OCI-LY1 (cell line): ENCODE data around the gene SPAG6.

Source experiments
- EZH2 ChIP-seq: fragments of 200-600 bp; sonication (generic), shearing (Covaris generic); IDR thresholded peaks from 2 replicates; pipeline ENCODE4 v1.8.0; 2017; ENCODE audit warnings: borderline replicate concordance, mixed run types, mild to moderate bottlenecking, antibody characterized with exemption, low read length, moderate library complexity, mixed read lengths
- TF ChIP-seq, protein P1 (sequence below): fragments of 200-600 bp; sonication (generic), shearing (Covaris generic); IDR thresholded peaks from 2 replicates; pipeline ENCODE4 v1.5.1; 2017; ENCODE audit warnings: mild to moderate bottlenecking, antibody characterized with exemption, low read length, moderate library complexity, mixed read lengths

DNA sequence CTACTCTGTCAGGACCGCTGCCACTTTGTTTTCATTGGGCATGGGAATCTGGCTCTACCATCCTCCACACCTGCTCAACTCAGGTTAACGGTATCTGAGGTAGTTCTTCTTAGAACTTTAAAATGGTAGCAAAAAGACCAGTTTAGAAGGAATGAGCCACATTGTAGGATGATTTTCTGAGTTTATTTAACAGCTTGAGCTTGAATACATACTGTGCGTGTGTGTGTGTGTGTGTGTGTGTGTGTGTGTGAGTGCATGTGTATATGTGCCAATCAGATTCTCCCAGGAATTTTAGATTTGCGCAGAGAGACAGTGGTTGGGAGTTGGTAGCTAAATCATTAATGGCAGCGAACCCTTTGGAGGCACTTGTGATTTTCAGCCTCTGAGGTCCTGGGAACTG is 81.4 kb downstream of the SPAG6 start:
- TF ChIP-seq, protein P1, sequence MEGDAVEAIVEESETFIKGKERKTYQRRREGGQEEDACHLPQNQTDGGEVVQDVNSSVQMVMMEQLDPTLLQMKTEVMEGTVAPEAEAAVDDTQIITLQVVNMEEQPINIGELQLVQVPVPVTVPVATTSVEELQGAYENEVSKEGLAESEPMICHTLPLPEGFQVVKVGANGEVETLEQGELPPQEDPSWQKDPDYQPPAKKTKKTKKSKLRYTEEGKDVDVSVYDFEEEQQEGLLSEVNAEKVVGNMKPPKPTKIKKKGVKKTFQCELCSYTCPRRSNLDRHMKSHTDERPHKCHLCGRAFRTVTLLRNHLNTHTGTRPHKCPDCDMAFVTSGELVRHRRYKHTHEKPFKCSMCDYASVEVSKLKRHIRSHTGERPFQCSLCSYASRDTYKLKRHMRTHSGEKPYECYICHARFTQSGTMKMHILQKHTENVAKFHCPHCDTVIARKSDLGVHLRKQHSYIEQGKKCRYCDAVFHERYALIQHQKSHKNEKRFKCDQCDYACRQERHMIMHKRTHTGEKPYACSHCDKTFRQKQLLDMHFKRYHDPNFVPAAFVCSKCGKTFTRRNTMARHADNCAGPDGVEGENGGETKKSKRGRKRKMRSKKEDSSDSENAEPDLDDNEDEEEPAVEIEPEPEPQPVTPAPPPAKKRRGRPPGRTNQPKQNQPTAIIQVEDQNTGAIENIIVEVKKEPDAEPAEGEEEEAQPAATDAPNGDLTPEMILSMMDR, result no peak
- no peak for TF ChIP-seq EZH2
